A549 (cell line): ENCODE results near the gene YKT6. TPM values are rescaled to one million over a fixed set of nuclear protein-coding genes. Genes with fewer than 3 reads are reported as not detected.

Experiments used
- ATAC-seq, 2 experiments: fragments of 200-7000 bp in 1 of 2; fragments of >200 bp in 1 of 2; cut with Nextera tagmentation in 1 of 2; cut with Tn5 transposase in 1 of 2; 3 replicates each; pipeline versions ENCODE4 v1.8.0 to v1.9.1; 2018 to 2020; ENCODE audit warnings: mild to moderate bottlenecking in 1 of 2, moderate library complexity in 1 of 2
- CTCF ChIA-PET: fragments of 300-600 bp; sonication (Branson Sonifier 250); formaldehyde crosslinking; extraction: SDS; loops from one replicate; lab custom pipeline; 2021; ENCODE audit warnings: antibody characterized with exemption, inconsistent platforms; lab: Yijun Ruan, JAX
- POLR2A ChIA-PET: fragments of 350-600 bp; formaldehyde crosslinking; extraction: SDS; loops from one replicate; lab custom pipeline; 2021; ENCODE audit warnings: antibody characterized with exemption, inconsistent platforms; lab: Yijun Ruan, JAX
- DNase-seq, 2 experiments: peaks; one replicate each; pipeline versions ENCODE4 v3.0.0 to v3.0.0-alpha.2; 2011 to 2016; ENCODE audit warnings: low read depth in 1 of 2, low spot score in 1 of 2
- FAIRE-seq: peaks from 2 replicates; lab custom pipeline; 2011; peaks lifted over from hg19 to GRCh38; lab: Jason Lieb, UNC
- H3K27ac ChIP-seq, 2 experiments: fragments of >200 bp; sonication (Bioruptor Twin); formaldehyde crosslinking; 3 replicates each; pipeline ENCODE4 v1.5.1; 2016 to 2017
- H3K4me1 ChIP-seq: fragments of >200 bp; sonication (Bioruptor Twin); formaldehyde crosslinking; 3 replicates; pipeline ENCODE4 v1.6.1; 2016
- H3K4me2 ChIP-seq: fragments of >200 bp; sonication (Bioruptor Twin); formaldehyde crosslinking; 3 replicates; pipeline ENCODE4 v1.6.1; 2016
- H3K4me3 ChIP-seq: fragments of >200 bp; sonication (Bioruptor Twin); formaldehyde crosslinking; 3 replicates; pipeline ENCODE4 v1.5.1; 2016
- H3K9me3 ChIP-seq: fragments of >200 bp; sonication (Bioruptor Twin); formaldehyde crosslinking; 3 replicates; pipeline ENCODE4 v1.6.1; 2016
- BCL3 ChIP-seq: fragments of >200 bp; sonication (Bioruptor Twin); formaldehyde crosslinking; IDR thresholded peaks from 3 replicates; pipeline ENCODE4 v1.6.1; 2016
- BHLHE40 ChIP-seq: IDR thresholded peaks from 2 replicates; pipeline ENCODE4 v1.6.1; 2012; ENCODE audit warnings: low read depth, low read length, inconsistent platforms
- CEBPB ChIP-seq, 2 experiments: fragments of >200 bp in 1 of 2; sonication (Bioruptor Twin) in 1 of 2; formaldehyde crosslinking in 1 of 2; IDR thresholded peaks; 2 replicates each; pipeline ENCODE4 v1.6.1; 2012 to 2016
- CHD2 ChIP-seq: fragments of 150-350 bp; IDR thresholded peaks from 2 replicates; pipeline ENCODE4 v1.6.1; 2014; ENCODE audit warnings: low read length; ENCODE audit not compliant: partially characterized antibody
- EHF ChIP-seq: fragments of 250-450 bp; sonication (Bioruptor Pico); IDR thresholded peaks from 2 replicates; pipeline ENCODE4 v1.5.0; 2020; ENCODE audit warnings: mild to moderate bottlenecking
- ELK1 ChIP-seq: fragments of 150-350 bp; IDR thresholded peaks from 2 replicates; pipeline ENCODE4 v1.6.1; 2014; ENCODE audit warnings: low read depth, mild to moderate bottlenecking, low read length
- EP300 ChIP-seq, 2 experiments: fragments of >200 bp; sonication (Bioruptor Twin); formaldehyde crosslinking; IDR thresholded peaks; 2 replicates in 1 of 2; 3 replicates in 1 of 2; pipeline ENCODE4 v1.6.1; 2016 to 2017
- HDAC2 ChIP-seq: fragments of 200-600 bp; sonication (generic); IDR thresholded peaks from 2 replicates; pipeline ENCODE4 v1.6.1; 2016
- HMGXB4 ChIP-seq: fragments of 250-450 bp; sonication (Bioruptor Pico); IDR thresholded peaks from 2 replicates; pipeline ENCODE4 v1.5.0; 2021; ENCODE audit warnings: mild to moderate bottlenecking, moderate library complexity, borderline replicate concordance
- JUN ChIP-seq, 2 experiments: fragments of >200 bp; sonication (Bioruptor Twin); formaldehyde crosslinking; IDR thresholded peaks; 2 replicates in 1 of 2; 3 replicates in 1 of 2; pipeline ENCODE4 v1.6.1; 2016 to 2017
- JUNB ChIP-seq: fragments of >200 bp; sonication (Bioruptor Twin); formaldehyde crosslinking; IDR thresholded peaks from 2 replicates; pipeline ENCODE4 v1.6.1; 2016
- KDM1A ChIP-seq: fragments of 200-600 bp; sonication (generic); IDR thresholded peaks from 2 replicates; pipeline ENCODE4 v1.6.1; 2016; ENCODE audit warnings: low read depth, mild to moderate bottlenecking
- KDM5A ChIP-seq: fragments of 200-600 bp; sonication (generic); IDR thresholded peaks from 2 replicates; pipeline ENCODE4 v1.6.1; 2016; ENCODE audit warnings: antibody characterized with exemption, mild to moderate bottlenecking
- MAX ChIP-seq: IDR thresholded peaks from 2 replicates; pipeline ENCODE4 v1.6.1; 2012
- MAZ ChIP-seq: fragments of 150-350 bp; IDR thresholded peaks from 2 replicates; pipeline ENCODE4 v1.6.1; 2014; ENCODE audit warnings: antibody characterized with exemption, low read depth, low read length, borderline replicate concordance
- NPAS2 ChIP-seq: fragments of 250-450 bp; sonication (Bioruptor Pico); IDR thresholded peaks from 2 replicates; pipeline ENCODE4 v1.8.0; 2022; ENCODE audit warnings: mild to moderate bottlenecking, moderate library complexity, borderline replicate concordance
- NR3C1 ChIP-seq: fragments of >200 bp; sonication (Bioruptor Twin); formaldehyde crosslinking; IDR thresholded peaks from 3 replicates; pipeline ENCODE4 v1.6.1; 2017
- PBX3 ChIP-seq: IDR thresholded peaks from 2 replicates; pipeline ENCODE4 v1.6.1; 2012
- POLR2A ChIP-seq: IDR thresholded peaks from 2 replicates; pipeline ENCODE4 v1.6.1; 2012; ENCODE audit warnings: mild to moderate bottlenecking, low read length
- POLR2AphosphoS2 ChIP-seq: conservative IDR thresholded peaks from 2 replicates; pipeline ENCODE4 v1.6.1; 2012; ENCODE audit warnings: low read length, improper control_type of control experiment, inconsistent platforms
- RAD21 ChIP-seq, 2 experiments: fragments of >200 bp in 1 of 2; sonication (Bioruptor Twin) in 1 of 2; formaldehyde crosslinking in 1 of 2; IDR thresholded peaks in 1 of 2; conservative IDR thresholded peaks in 1 of 2; 2 replicates in 1 of 2; 3 replicates in 1 of 2; pipeline ENCODE4 v1.6.1; 2012 to 2018; ENCODE audit warnings: inconsistent platforms in 1 of 2
- RNF2 ChIP-seq: fragments of 200-600 bp; sonication (generic); IDR thresholded peaks from 2 replicates; pipeline ENCODE4 v1.6.1; 2016; ENCODE audit warnings: low read depth, mild to moderate bottlenecking, antibody characterized with exemption, moderate library complexity, borderline replicate concordance
- SMC3 ChIP-seq: fragments of >200 bp; sonication (Bioruptor Twin); formaldehyde crosslinking; IDR thresholded peaks from 3 replicates; pipeline ENCODE4 v1.6.1; 2018; ENCODE audit warnings: inconsistent platforms
- SREBF2 ChIP-seq: fragments of 450-650 bp; IDR thresholded peaks from 2 replicates; pipeline ENCODE4 v1.6.1; 2014; ENCODE audit warnings: mild to moderate bottlenecking, moderate library complexity
- TP53 ChIP-seq: fragments of 250-450 bp; sonication (Bioruptor Pico); IDR thresholded peaks from 2 replicates; pipeline ENCODE4 v1.5.0; 2021; ENCODE audit warnings: mild to moderate bottlenecking, moderate library complexity
- ZC3H11A ChIP-seq: fragments of 450-650 bp; IDR thresholded peaks from 2 replicates; pipeline ENCODE4 v1.6.1; 2014; ENCODE audit warnings: antibody characterized with exemption, mild to moderate bottlenecking
- ZFP36 ChIP-seq: fragments of 450-650 bp; IDR thresholded peaks from 2 replicates; pipeline ENCODE4 v1.6.1; 2014; ENCODE audit warnings: borderline replicate concordance; ENCODE audit not compliant: partially characterized antibody
- WGBS: methylation state at CpG from one replicate; pipeline ENCODE4 v1.1.6; 2017; ENCODE audit errors: missing lambda C conversion rate; 5-methylcytosine and 5-hydroxymethylcytosine counted together
- polyA plus RNA-seq, 4 experiments: library from polyadenylated mRNA; depleted of rRNA in 3 of 4; stranded (reverse); fragments of >200 nt; fragmentation: RNase III in 1 of 4; extraction: RNeasy Plus Mini Kit Qiagen cat#74134 plus additional on column Dnase treatment in 1 of 4; gene quantifications; 2 replicates in 3 of 4; 3 replicates in 1 of 4; pipeline ENCODE4 v1.2.3, GENCODE V29; 2011 to 2017

Gene YKT6
- polyA plus RNA-seq, 2 of the 4 experiments (the other 2 are of a cell fraction): 113 to 130 TPM

- Histone ChIP-seq H3K4me1 (no peaks in the 10 kb centered on the region), H3K9me3 (no peaks in the 10 kb centered on the region), H3K4me3 (no peak overlapping the region), H3K27ac (no peak overlapping the region), H3K4me2 (no peak overlapping the region)
- POLR2A ChIA-PET: no interaction called here
- WGBS: 83% methylated on average over 8 of the region's 9 CpGs
- ATAC-seq (no peak), DNase-seq (no peak), FAIRE-seq (no peak)
- TF ChIP-seq MAX: no peak
- no peak for TF ChIP-seq KDM5A
- TF ChIP-seq JUN (IDR thresholded peaks at IDR 0.05): no peak
- no peak for TF ChIP-seq ELK1
- TF ChIP-seq CHD2: no peak
- no peak for TF ChIP-seq RNF2
- no peak for TF ChIP-seq ZFP36
- TF ChIP-seq CEBPB (IDR thresholded peaks at IDR 0.05): no peak
- TF ChIP-seq NPAS2 (CRISPR knock-in tag): no peak
- no peak for TF ChIP-seq BCL3
- no peak for TF ChIP-seq ZC3H11A
- CTCF ChIA-PET: interaction anchor here (1.1 kb wide), 2 partner anchors 14 to 21 kb away, joined by 3 read pairs; no protein-coding TSS in a partner anchor
Measured at GRCh38 chr7:44151956-44152355, 48.8 kb upstream of the YKT6 start.

GRCh38 chr7:44152971-44153947 is 47.5 kb upstream of the YKT6 start:
- H3K27ac ChIP-seq: no peak overlapping the region
- ATAC-seq (peak in 1 of 2 experiments; percentile 44; a peak in 3 of 6 replicates), FAIRE-seq (no peak)
- CTCF ChIA-PET: interaction anchor here (0.8 to 1.1 kb wide), 3 partner anchors 18 to 22 kb away, joined by 3 read pairs; no protein-coding TSS in a partner anchor
- H3K4me1 ChIP-seq: no peaks in the 10 kb centered on the region
- TF ChIP-seq SMC3 (no peak), CHD2 (no peak), EP300 (IDR thresholded peaks at IDR 0.05) (no peak), JUNB (no peak), NPAS2 (CRISPR knock-in tag) (no peak), HDAC2 (no peak), KDM5A (no peak), NR3C1 (no peak), ZC3H11A (no peak), SREBF2 (no peak), RAD21 (conservative IDR thresholded peaks at IDR 0.05 in 1 of 2, IDR thresholded peaks at IDR 0.05 in 1 of 2) (no peak), TP53 (CRISPR knock-in tag) (no peak), POLR2AphosphoS2 (no peak), BHLHE40 (no peak), POLR2A (no peak), HMGXB4 (CRISPR knock-in tag) (no peak), MAZ (no peak), KDM1A (no peak), PBX3 (no peak), EHF (CRISPR knock-in tag) (no peak)
- TF ChIP-seq, all 56 proteins: peak for 0
- POLR2A ChIA-PET: no interaction called here
- DNase-seq: no peak
- H3K9me3 ChIP-seq: no peaks in the 10 kb centered on the region
- WGBS: 76% methylated on average over 22 of the region's 22 CpGs
- no peak overlapping the region for H3K4me3 ChIP-seq
- H3K4me2 ChIP-seq: no peak overlapping the region
